ENCODE data around the gene DPH1.

GRCh38 chr17:2067048-2067561 lies 37.2 kb downstream of the DPH1 start:
- TF ChIP-seq, protein P1, sequence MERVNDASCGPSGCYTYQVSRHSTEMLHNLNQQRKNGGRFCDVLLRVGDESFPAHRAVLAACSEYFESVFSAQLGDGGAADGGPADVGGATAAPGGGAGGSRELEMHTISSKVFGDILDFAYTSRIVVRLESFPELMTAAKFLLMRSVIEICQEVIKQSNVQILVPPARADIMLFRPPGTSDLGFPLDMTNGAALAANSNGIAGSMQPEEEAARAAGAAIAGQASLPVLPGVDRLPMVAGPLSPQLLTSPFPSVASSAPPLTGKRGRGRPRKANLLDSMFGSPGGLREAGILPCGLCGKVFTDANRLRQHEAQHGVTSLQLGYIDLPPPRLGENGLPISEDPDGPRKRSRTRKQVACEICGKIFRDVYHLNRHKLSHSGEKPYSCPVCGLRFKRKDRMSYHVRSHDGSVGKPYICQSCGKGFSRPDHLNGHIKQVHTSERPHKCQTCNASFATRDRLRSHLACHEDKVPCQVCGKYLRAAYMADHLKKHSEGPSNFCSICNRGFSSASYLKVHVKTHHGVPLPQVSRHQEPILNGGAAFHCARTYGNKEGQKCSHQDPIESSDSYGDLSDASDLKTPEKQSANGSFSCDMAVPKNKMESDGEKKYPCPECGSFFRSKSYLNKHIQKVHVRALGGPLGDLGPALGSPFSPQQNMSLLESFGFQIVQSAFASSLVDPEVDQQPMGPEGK (CRISPR knock-in tag; IDR thresholded peaks at IDR 0.05; ENCODE audit: borderline replicate concordance): no peak
- TF ChIP-seq, protein P2, sequence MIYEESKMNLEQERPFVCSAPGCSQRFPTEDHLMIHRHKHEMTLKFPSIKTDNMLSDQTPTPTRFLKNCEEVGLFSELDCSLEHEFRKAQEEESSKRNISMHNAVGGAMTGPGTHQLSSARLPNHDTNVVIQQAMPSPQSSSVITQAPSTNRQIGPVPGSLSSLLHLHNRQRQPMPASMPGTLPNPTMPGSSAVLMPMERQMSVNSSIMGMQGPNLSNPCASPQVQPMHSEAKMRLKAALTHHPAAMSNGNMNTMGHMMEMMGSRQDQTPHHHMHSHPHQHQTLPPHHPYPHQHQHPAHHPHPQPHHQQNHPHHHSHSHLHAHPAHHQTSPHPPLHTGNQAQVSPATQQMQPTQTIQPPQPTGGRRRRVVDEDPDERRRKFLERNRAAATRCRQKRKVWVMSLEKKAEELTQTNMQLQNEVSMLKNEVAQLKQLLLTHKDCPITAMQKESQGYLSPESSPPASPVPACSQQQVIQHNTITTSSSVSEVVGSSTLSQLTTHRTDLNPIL (CRISPR knock-in tag; IDR thresholded peaks at IDR 0.05; ENCODE audit: low read depth): no peak
- TF ChIP-seq ZC3H10 (CRISPR knock-in tag; IDR thresholded peaks at IDR 0.05) (no peak), RARB (CRISPR knock-in tag; IDR thresholded peaks at IDR 0.05) (no peak), ZFP3 (CRISPR knock-in tag; IDR thresholded peaks at IDR 0.05) (no peak), CSDC2 (CRISPR knock-in tag; IDR thresholded peaks at IDR 0.05) (no peak), ZFP30 (CRISPR knock-in tag; IDR thresholded peaks at IDR 0.05) (no peak), ARNTL (CRISPR knock-in tag; IDR thresholded peaks at IDR 0.05; ENCODE audit: borderline replicate concordance, low read depth) (no peak)
